Activated naive CD4-positive, alpha-beta T cell treated with anti-CD3 and anti-CD28 coated beads for 36 hours (primary cell): ENCODE results near the gene TCF12. TPM values are rescaled to one million over a fixed set of nuclear protein-coding genes. Genes with fewer than 3 reads are reported as not detected.

Source experiments
- CTCF ChIA-PET: fragments of 350-600 bp; sonication (Branson Sonifier 250); formaldehyde crosslinking; loops from one replicate; lab custom pipeline; 2021; ENCODE audit warnings: antibody characterized with exemption; lab: Charles Lee
- DNase-seq: peaks from one replicate; pipeline ENCODE4 v3.0.0-alpha.2; 2020
- H3K27ac Mint-ChIP-seq: one replicate; pipeline ENCODE4 v1.8.0; 2021; ENCODE audit warnings: mild to moderate bottlenecking, mixed read lengths
- H3K27me3 Mint-ChIP-seq: one replicate; pipeline ENCODE4 v1.8.0; 2021; ENCODE audit warnings: low read depth, mixed read lengths
- H3K36me3 Mint-ChIP-seq: one replicate; pipeline ENCODE4 v1.8.0; 2021; ENCODE audit warnings: low read depth, mixed read lengths
- H3K4me1 Mint-ChIP-seq: one replicate; pipeline ENCODE4 v1.8.0; 2021; ENCODE audit warnings: low read depth, mixed read lengths
- H3K4me3 Mint-ChIP-seq: one replicate; pipeline ENCODE4 v1.8.0; 2021; ENCODE audit warnings: mild to moderate bottlenecking, moderate library complexity, mixed read lengths
- H3K9me3 Mint-ChIP-seq: one replicate; pipeline ENCODE4 v1.8.0; 2021; ENCODE audit warnings: mixed read lengths
- intact Hi-C: fragments of 100-400 bp; cut with micrococcal nuclease; formaldehyde crosslinking; loops from one replicate; pipeline ENCODE4 v1.15.1; 2023
- total RNA-seq, 2 experiments: library from RNA; stranded (reverse); gene quantifications; one replicate each; pipeline ENCODE4 v1.2.3, GENCODE V29; 2021

Gene TCF12
- total RNA-seq, 2 experiments from 2014 or later, result 65.7 to 70.7 TPM

GRCh38 chr15:57310876-57311275 lies 392.4 kb downstream of the TCF12 start:
- Mint-ChIP-seq H3K4me3 (no peak overlapping the region), H3K27me3 (peaks cover 5% of the 10 kb centered on the region), H3K36me3 (no peaks in the 10 kb centered on the region), H3K27ac (no peak overlapping the region), H3K9me3 (no peaks in the 10 kb centered on the region), H3K4me1 (peaks cover 3% of the 10 kb centered on the region)
- CTCF ChIA-PET, result interaction anchor here (0.6 kb wide), 1 partner anchor 569 kb away, joined by 3 read pairs; no protein-coding TSS in a partner anchor
- intact Hi-C loops, result no loop called here
- no peak for DNase-seq

GRCh38 chr15:57312006-57312317 lies 393.5 kb downstream of the TCF12 start:
- DNase-seq, result no peak
- Mint-ChIP-seq H3K9me3 (no peaks in the 10 kb centered on the region), H3K27ac (no peak overlapping the region), H3K36me3 (no peaks in the 10 kb centered on the region), H3K27me3 (no peaks in the 10 kb centered on the region), H3K4me1 (no peaks in the 10 kb centered on the region), H3K4me3 (no peak overlapping the region)
- CTCF ChIA-PET, result interaction anchor here (1.0 kb wide), 1 partner anchor 165 kb away, joined by 3 read pairs; no protein-coding TSS in a partner anchor
- intact Hi-C loops, result no loop called here

- no peaks in the 10 kb centered on the region for H3K27me3 Mint-ChIP-seq
Observed at GRCh38 chr15:57312318-57313133, 394.1 kb downstream of the TCF12 start.

GRCh38 chr15:57313134-57313483 lies 394.7 kb downstream of the TCF12 start:
- H3K4me1 Mint-ChIP-seq, result no peaks in the 10 kb centered on the region
- intact Hi-C loops, result no loop called here
- no peak overlapping the region for H3K4me3 Mint-ChIP-seq
- no peak overlapping the region for H3K27ac Mint-ChIP-seq
- H3K36me3 Mint-ChIP-seq, result no peaks in the 10 kb centered on the region
- no peaks in the 10 kb centered on the region for H3K9me3 Mint-ChIP-seq
- H3K27me3 Mint-ChIP-seq, result no peaks in the 10 kb centered on the region
- CTCF ChIA-PET, result no interaction called here
- DNase-seq, result no peak

More at GRCh38 chr15:57312318-57313133, 394.1 kb downstream of the TCF12 start:
- Mint-ChIP-seq H3K36me3 (no peaks in the 10 kb centered on the region), H3K4me1 (no peaks in the 10 kb centered on the region), H3K27ac (no peak overlapping the region), H3K9me3 (no peaks in the 10 kb centered on the region), H3K4me3 (no peak overlapping the region)
- DNase-seq, result no peak
- intact Hi-C loops, result no loop called here
- CTCF ChIA-PET, result interaction anchor here (1.0 kb wide), 1 partner anchor 166 kb away, joined by 3 read pairs; no protein-coding TSS in a partner anchor

- Mint-ChIP-seq H3K4me3 (no peak overlapping the region), H3K9me3 (no peaks in the 10 kb centered on the region), H3K27me3 (no peaks in the 10 kb centered on the region), H3K27ac (no peak overlapping the region), H3K4me1 (no peaks in the 10 kb centered on the region), H3K36me3 (no peaks in the 10 kb centered on the region)
- intact Hi-C loops, result no loop called here
- DNase-seq, result no peak
- CTCF ChIA-PET, result no interaction called here
Observed at GRCh38 chr15:57314221-57314620, 395.8 kb downstream of the TCF12 start.

- CTCF ChIA-PET, result no interaction called here
- H3K36me3 Mint-ChIP-seq, result no peaks in the 10 kb centered on the region
- no peaks in the 10 kb centered on the region for H3K27me3 Mint-ChIP-seq
- no peak for DNase-seq
- no peaks in the 10 kb centered on the region for H3K9me3 Mint-ChIP-seq
- H3K4me1 Mint-ChIP-seq, result no peaks in the 10 kb centered on the region
- intact Hi-C loops, result no loop called here
- H3K27ac Mint-ChIP-seq, result no peak overlapping the region
- H3K4me3 Mint-ChIP-seq, result no peak overlapping the region
Observed at GRCh38 chr15:57316451-57316850, 398.0 kb downstream of the TCF12 start.

GRCh38 chr15:57319226-57319918 lies 400.9 kb downstream of the TCF12 start:
- H3K27ac Mint-ChIP-seq, result no peak overlapping the region
- H3K4me3 Mint-ChIP-seq, result no peak overlapping the region
- no peaks in the 10 kb centered on the region for H3K36me3 Mint-ChIP-seq
- intact Hi-C loops, result no loop called here
- no peaks in the 10 kb centered on the region for H3K27me3 Mint-ChIP-seq
- CTCF ChIA-PET, result interaction anchor here (1.0 kb wide), 1 partner anchor 13 kb away, joined by 3 read pairs; no protein-coding TSS in a partner anchor
- H3K4me1 Mint-ChIP-seq, result peaks cover 3% of the 10 kb centered on the region
- H3K9me3 Mint-ChIP-seq, result no peaks in the 10 kb centered on the region
- DNase-seq, result no peak

GRCh38 chr15:57319919-57320560 lies 401.6 kb downstream of the TCF12 start:
- no peaks in the 10 kb centered on the region for H3K9me3 Mint-ChIP-seq
- no peak overlapping the region for H3K4me3 Mint-ChIP-seq
- H3K27me3 Mint-ChIP-seq, result no peaks in the 10 kb centered on the region
- H3K36me3 Mint-ChIP-seq, result no peaks in the 10 kb centered on the region
- intact Hi-C loops, result no loop called here
- DNase-seq, result no peak
- H3K27ac Mint-ChIP-seq, result no peak overlapping the region
- peaks cover 5% of the 10 kb centered on the region for H3K4me1 Mint-ChIP-seq
- CTCF ChIA-PET, result no interaction called here

GRCh38 chr15:57320631-57321220 lies 402.3 kb downstream of the TCF12 start:
- intact Hi-C loops, result no loop called here
- no peak overlapping the region for H3K27ac Mint-ChIP-seq

GRCh38 chr15:57321485-57321884 lies 403.0 kb downstream of the TCF12 start:
- no peaks in the 10 kb centered on the region for H3K36me3 Mint-ChIP-seq
- H3K9me3 Mint-ChIP-seq, result no peaks in the 10 kb centered on the region
- DNase-seq, result no peak
- H3K4me1 Mint-ChIP-seq, result peaks cover 5% of the 10 kb centered on the region
- H3K4me3 Mint-ChIP-seq, result no peak overlapping the region
- no peaks in the 10 kb centered on the region for H3K27me3 Mint-ChIP-seq
- intact Hi-C loops, result no loop called here
- no peak overlapping the region for H3K27ac Mint-ChIP-seq
- CTCF ChIA-PET, result no interaction called here

More at GRCh38 chr15:57320631-57321220, 402.3 kb downstream of the TCF12 start:
- no peak overlapping the region for H3K4me3 Mint-ChIP-seq
- CTCF ChIA-PET, result no interaction called here
- H3K9me3 Mint-ChIP-seq, result no peaks in the 10 kb centered on the region
- DNase-seq, result no peak
- no peaks in the 10 kb centered on the region for H3K36me3 Mint-ChIP-seq
- no peaks in the 10 kb centered on the region for H3K27me3 Mint-ChIP-seq
- H3K4me1 Mint-ChIP-seq, result peaks cover 5% of the 10 kb centered on the region

- H3K36me3 Mint-ChIP-seq, result no peaks in the 10 kb centered on the region
- DNase-seq, result no peak
- H3K9me3 Mint-ChIP-seq, result no peaks in the 10 kb centered on the region
- no peak overlapping the region for H3K4me3 Mint-ChIP-seq
- intact Hi-C loops, result no loop called here
- H3K4me1 Mint-ChIP-seq, result peaks cover 5% of the 10 kb centered on the region
- no peak overlapping the region for H3K27ac Mint-ChIP-seq
- H3K27me3 Mint-ChIP-seq, result no peaks in the 10 kb centered on the region
- CTCF ChIA-PET, result interaction anchor here (1.0 kb wide), 1 partner anchor 16 kb away, joined by 3 read pairs; no protein-coding TSS in a partner anchor
Observed at GRCh38 chr15:57321973-57322601, 403.6 kb downstream of the TCF12 start.
